K562 (cell line): ENCODE results near the gene PUSL1. TPM values are rescaled to one million over a fixed set of nuclear protein-coding genes. Genes with fewer than 3 reads are reported as not detected.

ENCODE experiments used
- CHD2 ChIP-seq: IDR thresholded peaks from 2 replicates; pipeline ENCODE4 v1.6.1; 2011; ENCODE audit warnings: low read depth, low read length
- CTCF ChIP-seq, 3 experiments: IDR thresholded peaks in 2 of 3; conservative IDR thresholded peaks in 1 of 3; 2 replicates each; pipeline ENCODE4 v1.5.1; 2011 to 2012; ENCODE audit warnings: low read length in 3 of 3, mild to moderate bottlenecking in 3 of 3, control low read depth in 2 of 3, improper control_type of control experiment in 1 of 3, inconsistent platforms in 1 of 3, low read depth in 1 of 3, mixed read lengths in 1 of 3, moderate library complexity in 1 of 3; ENCODE audit not compliant: insufficient read depth in 2 of 3
- ELK3 ChIP-seq: fragments of 450-650 bp; formaldehyde crosslinking; IDR thresholded peaks from 2 replicates; pipeline ENCODE4 v1.4.0; 2020; ENCODE audit warnings: mild to moderate bottlenecking
- ESRRB ChIP-seq: fragments of 250-450 bp; sonication (Bioruptor Pico); IDR thresholded peaks from 2 replicates; pipeline ENCODE4 v1.5.0; 2020; ENCODE audit warnings: mild to moderate bottlenecking, moderate library complexity, borderline replicate concordance
- FOXP4 ChIP-seq: sonication (generic); formaldehyde crosslinking; IDR thresholded peaks from 2 replicates; pipeline ENCODE4 v1.8.0; 2022; ENCODE audit warnings: mild to moderate bottlenecking, missing genetic modification reagents, borderline replicate concordance
- GTF2E2 ChIP-seq: fragments of 200-800 bp; sonication (Bioruptor generic); IDR thresholded peaks from 2 replicates; pipeline ENCODE4 v1.6.1; 2016; ENCODE audit warnings: missing genetic modification characterization, missing compliant biosample characterization
- IFI16 ChIP-seq: fragments of 250-450 bp; sonication (Bioruptor Pico); IDR thresholded peaks from 2 replicates; pipeline ENCODE4 v2.1.2; 2022; ENCODE audit warnings: mild to moderate bottlenecking, inconsistent platforms
- KDM2B ChIP-seq: fragments of 250-450 bp; sonication (Bioruptor Pico); IDR thresholded peaks from 2 replicates; pipeline ENCODE4 v1.8.0; 2021; ENCODE audit warnings: mild to moderate bottlenecking, moderate library complexity
- KLF6 ChIP-seq: fragments of 250-450 bp; sonication (Bioruptor Pico); IDR thresholded peaks from 2 replicates; pipeline ENCODE4 v1.4.0; 2020; ENCODE audit warnings: mild to moderate bottlenecking, moderate library complexity, borderline replicate concordance
- NCOA4 ChIP-seq: fragments of 450-650 bp; IDR thresholded peaks from 2 replicates; pipeline ENCODE4 v1.6.1; 2018; ENCODE audit warnings: mild to moderate bottlenecking; ENCODE audit not compliant: partially characterized antibody
- NFIX ChIP-seq: fragments of 250-450 bp; sonication (Bioruptor Pico); IDR thresholded peaks from 2 replicates; pipeline ENCODE4 v1.4.0; 2020; ENCODE audit warnings: low read depth, mild to moderate bottlenecking, moderate library complexity
- NR2C2 ChIP-seq, 2 experiments: fragments of 200-800 bp in 1 of 2; sonication (Bioruptor generic) in 1 of 2; sonication (generic) in 1 of 2; formaldehyde crosslinking in 1 of 2; IDR thresholded peaks; 2 replicates each; pipeline versions ENCODE4 v1.6.1 to v1.8.0; 2016 to 2022; ENCODE audit warnings: mild to moderate bottlenecking in 1 of 2, missing compliant biosample characterization in 1 of 2, missing genetic modification characterization in 1 of 2, missing genetic modification reagents in 1 of 2
- RBFOX2 ChIP-seq: fragments of 200-400 bp; formaldehyde crosslinking; IDR thresholded peaks from 2 replicates; pipeline ENCODE4 v1.6.1; 2017; ENCODE audit warnings: low read depth, mild to moderate bottlenecking, low read length, moderate library complexity
- ZBTB26 ChIP-seq: fragments of 450-650 bp; formaldehyde crosslinking; IDR thresholded peaks from 2 replicates; pipeline ENCODE4 v1.4.0; 2022; ENCODE audit warnings: missing genetic modification characterization
- ZBTB49 ChIP-seq: sonication (generic); formaldehyde crosslinking; IDR thresholded peaks from 2 replicates; pipeline ENCODE4 v1.8.0; 2022; ENCODE audit warnings: missing genetic modification reagents, mild to moderate bottlenecking, borderline replicate concordance
- ZBTB7A ChIP-seq: IDR thresholded peaks from 2 replicates; pipeline ENCODE4 v1.6.1; 2011; ENCODE audit warnings: low read depth, mild to moderate bottlenecking, low read length, moderate library complexity, borderline replicate concordance; ENCODE audit not compliant: control insufficient read depth
- ZNF3 ChIP-seq: fragments of 250-450 bp; sonication (Bioruptor Pico); IDR thresholded peaks from 2 replicates; pipeline ENCODE4 v1.5.0; 2021; ENCODE audit warnings: mild to moderate bottlenecking, moderate library complexity
- polyA plus RNA-seq, 8 experiments: library from polyadenylated mRNA; depleted of rRNA in 4 of 8; stranded (reverse) in 5 of 8; unstranded in 3 of 8; fragments of >200 nt; fragmentation: Nextera tagmentation in 2 of 8; fragmentation: Illumina TruSeq in 1 of 8; extraction: Ambion mirVana in 2 of 8; extraction: Trizol in 1 of 8; gene quantifications; 2 replicates each; pipeline versions ENCODE4 v1.2.1 to v1.2.3, GENCODE V29; 2011 to 2014; ENCODE audit warnings: inconsistent platforms in 1 of 8, missing spikeins in 1 of 8
- total RNA-seq, 7 experiments: library from RNA; depleted of rRNA in 6 of 7; stranded (reverse); fragments of >200 nt in 6 of 7; fragmentation: Illumina TruSeq in 2 of 7; extraction: Trizol in 2 of 7; gene quantifications; 2 replicates each; pipeline versions ENCODE4 v1.2.1 to v1.2.3, GENCODE V29; 2011 to 2021; ENCODE audit warnings: low replicate concordance in 1 of 7

Gene PUSL1
- total and polyA plus RNA-seq, 9 of the 15 experiments (the other 6 are each of a cell fraction or from before 2014, with no cell fraction given) = 0.62 to 86.9 (median 13.6) TPM

GRCh38 chr1:1299686-1300351, 8.6 kb upstream of the PUSL1 start (continued):
- TF ChIP-seq ZBTB49 = no peak
- TF ChIP-seq ELK3 (CRISPR knock-in tag) = no peak
- no peak for TF ChIP-seq CHD2
- TF ChIP-seq FOXP4 (CRISPR knock-in tag) = 0 out of 2 replicates have a peak, but pooled peaks have one; percentile 4
- TF ChIP-seq ZBTB7A = no peak
- TF ChIP-seq CTCF (IDR thresholded peaks at IDR 0.05 in 2 of 3, conservative IDR thresholded peaks at IDR 0.05 in 1 of 3; ENCODE audit: insufficient read depth in 2 of 3, low read depth in 1 of 3, low read length in 3 of 3) = peak; percentile 49 to 72 (median 65)
- TF ChIP-seq NFIX (CRISPR knock-in tag) = no peak
- no peak for TF ChIP-seq GTF2E2 (tag)
- no peak for TF ChIP-seq ZNF3 (CRISPR knock-in tag)
- TF ChIP-seq KDM2B (CRISPR knock-in tag) = no peak
- no peak for TF ChIP-seq NR2C2 (CRISPR knock-in tag; IDR thresholded peaks at IDR 0.05)
- TF ChIP-seq NR2C2 (tag; IDR thresholded peaks at IDR 0.05) = no peak
- TF ChIP-seq RBFOX2 = no peak
- no peak for TF ChIP-seq ZBTB26 (CRISPR knock-in tag)
- no peak for TF ChIP-seq IFI16 (CRISPR knock-in tag)
- TF ChIP-seq KLF6 (CRISPR knock-in tag) = no peak
- TF ChIP-seq NCOA4 = no peak
- TF ChIP-seq ESRRB (CRISPR knock-in tag) = no peak
